PFSK-1 (cell line): Measurements from ENCODE around the gene NFKBIA.

Experiments
- FOXP2 ChIP-seq: optimal IDR thresholded peaks from 2 replicates; pipeline ENCODE3; 2011; ENCODE audit warnings: borderline replicate concordance, control low read depth, inconsistent platforms; ENCODE audit not compliant: insufficient read depth; ENCODE audit errors: extremely low read length, extremely low read depth
- REST ChIP-seq, 2 experiments: IDR thresholded peaks; 2 replicates each; pipeline versions ENCODE4 v1.6.1 to v1.8.0; 2011 to 2012; ENCODE audit warnings: low read depth in 2 of 2, low read length in 2 of 2, control low read depth in 1 of 2, inconsistent platforms in 1 of 2, mild to moderate bottlenecking in 1 of 2, moderate library complexity in 1 of 2; ENCODE audit not compliant: insufficient read depth in 1 of 2
- TAF1 ChIP-seq: IDR thresholded peaks from 2 replicates; pipeline ENCODE4 v1.6.1; 2012; ENCODE audit warnings: low read length, control low read depth, borderline replicate concordance; ENCODE audit not compliant: insufficient read depth

- TF ChIP-seq FOXP2 (no peak), TAF1 (no peak), REST (IDR thresholded peaks at IDR 0.05; ENCODE audit: insufficient read depth in 1 of 2, low read depth in 2 of 2, low read length in 2 of 2) (no peak)
These were observed 30.3 kb downstream of the NFKBIA start for GRCh38 chr14:35374263-35374712.
